Endothelial cell of umbilical vein (primary cell): ENCODE results near the gene PPFIBP2. TPM values are rescaled to one million over a fixed set of nuclear protein-coding genes. Genes with fewer than 3 reads are reported as not detected.

Experiments
- BruUV-seq: library from RNA; stranded (reverse); fragments of 400-500 nt; replicated peaks from 2 replicates; lab custom pipeline; 2021; lab: Mats Ljungman, UMichigan
- CTCF ChIA-PET: fragments of 300-600, 350-600 bp; sonication (Branson Sonifier 250); formaldehyde crosslinking; loops from one replicate; lab custom pipeline; 2021; ENCODE audit warnings: antibody characterized with exemption, inconsistent platforms; lab: Charles Lee
- POLR2A ChIA-PET: fragments of 300-600, 350-600 bp; sonication (Branson Sonifier 250); formaldehyde crosslinking; loops from one replicate; lab custom pipeline; 2021; ENCODE audit warnings: antibody characterized with exemption, inconsistent platforms; lab: Charles Lee
- DNase-seq: peaks from one replicate; pipeline ENCODE4 v3.0.0-alpha.2; 2011; ENCODE audit warnings: low read depth, low spot score
- FAIRE-seq: peaks from 2 replicates; lab custom pipeline; 2011; peaks lifted over from hg19 to GRCh38; lab: Jason Lieb, UNC
- H2AFZ ChIP-seq: 2 replicates; pipeline ENCODE4 v1.6.0; 2012; ENCODE audit warnings: low read depth, low read length, control low read depth, inconsistent platforms
- H3K27ac ChIP-seq: 2 replicates; pipeline ENCODE4 v1.5.1; 2011; ENCODE audit warnings: low read depth, mild to moderate bottlenecking, control low read depth, low read length, moderate library complexity; ENCODE audit not compliant: insufficient read depth
- H3K27me3 ChIP-seq, 2 experiments: 2 replicates each; pipeline versions ENCODE4 v1.6.0 to v1.6.1; 2011; ENCODE audit warnings: low read length in 2 of 2, mixed read lengths in 1 of 2; ENCODE audit not compliant: control insufficient read depth in 2 of 2, insufficient read depth in 2 of 2
- H3K36me3 ChIP-seq, 2 experiments: 2 replicates in 1 of 2; 3 replicates in 1 of 2; pipeline ENCODE4 v1.5.1; 2011; ENCODE audit warnings: low read length in 2 of 2, mild to moderate bottlenecking in 1 of 2, moderate library complexity in 1 of 2; ENCODE audit not compliant: control insufficient read depth in 2 of 2, insufficient read depth in 2 of 2; ENCODE audit errors: extremely low read depth in 1 of 2
- H3K4me1 ChIP-seq: 3 replicates; pipeline ENCODE4 v1.5.1; 2011; ENCODE audit warnings: mild to moderate bottlenecking, low read length; ENCODE audit not compliant: control insufficient read depth, insufficient read depth; ENCODE audit errors: extremely low read depth
- H3K4me2 ChIP-seq: 2 replicates; pipeline ENCODE4 v1.6.1; 2011; ENCODE audit warnings: low read length, control low read depth, mixed read lengths; ENCODE audit not compliant: insufficient read depth
- H3K4me3 ChIP-seq, 3 experiments: fragments of 200-600 bp in 1 of 3; sonication (generic), shearing (Covaris generic) in 1 of 3; replicated peaks in 1 of 3; 2 replicates each; pipeline ENCODE4 v1.5.1; 2011 to 2016; ENCODE audit warnings: control low read depth in 3 of 3, low read length in 3 of 3, mild to moderate bottlenecking in 2 of 3, inconsistent platforms in 1 of 3, low read depth in 1 of 3, moderate library complexity in 1 of 3; ENCODE audit not compliant: insufficient read depth in 1 of 3
- H3K79me2 ChIP-seq: 2 replicates; pipeline ENCODE4 v1.6.0; 2012; ENCODE audit warnings: low read length, inconsistent platforms; ENCODE audit not compliant: control insufficient read depth, insufficient read depth
- H3K9ac ChIP-seq: replicated peaks from 2 replicates; pipeline ENCODE3; 2011; ENCODE audit warnings: low read length, control low read depth; ENCODE audit not compliant: insufficient read depth; ENCODE audit errors: extremely low read depth
- H3K9me1 ChIP-seq: replicated peaks from 3 replicates; pipeline ENCODE4 v1.6.0; 2011; ENCODE audit warnings: mild to moderate bottlenecking, low read length; ENCODE audit not compliant: control insufficient read depth, insufficient read depth; ENCODE audit errors: extremely low read depth
- H3K9me3 ChIP-seq: replicated peaks from 2 replicates; pipeline ENCODE4 v1.5.1; 2012; ENCODE audit warnings: low read length, inconsistent platforms; ENCODE audit not compliant: control insufficient read depth, insufficient read depth
- H4K20me1 ChIP-seq: replicated peaks from 2 replicates; pipeline ENCODE3; 2011; ENCODE audit warnings: mild to moderate bottlenecking, low read length; ENCODE audit not compliant: control insufficient read depth, insufficient read depth; ENCODE audit errors: extremely low read depth
- EZH2 ChIP-seq: IDR thresholded peaks from 2 replicates; pipeline ENCODE4 v1.6.1; 2012; ENCODE audit warnings: borderline replicate concordance, low read depth, mild to moderate bottlenecking, moderate library complexity, low read length, inconsistent platforms; ENCODE audit not compliant: severe bottlenecking
- FOS ChIP-seq: IDR thresholded peaks from 2 replicates; pipeline ENCODE4 v1.6.1; 2011; ENCODE audit warnings: mild to moderate bottlenecking, low read length, moderate library complexity, borderline replicate concordance; ENCODE audit not compliant: insufficient read depth
- GATA2 ChIP-seq: IDR thresholded peaks from 2 replicates; pipeline ENCODE4 v1.7.0; 2011; ENCODE audit warnings: low read depth, mild to moderate bottlenecking, moderate library complexity, mixed read lengths, low read length; ENCODE audit not compliant: insufficient read length, insufficient read depth
- JUN ChIP-seq: IDR thresholded peaks from 2 replicates; pipeline ENCODE4 v1.6.1; 2011; ENCODE audit warnings: borderline replicate concordance, low read depth; ENCODE audit not compliant: insufficient read length, insufficient read depth
- MAX ChIP-seq: IDR thresholded peaks from 2 replicates; pipeline ENCODE4 v1.6.1; 2011; ENCODE audit not compliant: insufficient read depth, insufficient read length
- MYC ChIP-seq: IDR thresholded peaks from one replicate; pipeline ENCODE4 v1.6.1; 2011; ENCODE audit warnings: mild to moderate bottlenecking, low read depth, low read length
- POLR2A ChIP-seq: IDR thresholded peaks from 2 replicates; pipeline ENCODE4 v1.6.1; 2012; ENCODE audit warnings: low read depth, mild to moderate bottlenecking, control low read depth, low read length
- POLR2AphosphoS5 ChIP-seq: IDR thresholded peaks from 2 replicates; pipeline ENCODE4 v1.6.1; 2012; ENCODE audit warnings: low read depth, mild to moderate bottlenecking, control low read depth, low read length, moderate library complexity; ENCODE audit not compliant: insufficient read depth
- dilution Hi-C: fragments of 300-500 bp; cut with MboI; formaldehyde crosslinking; loops from one replicate; pipeline ENCODE4 v1.15.0; 2019; ENCODE audit warnings: low sequenced_read_pairs; ENCODE audit not compliant: extremely low pct_ligation_motif_present
- intact Hi-C: fragments of 100-400 bp; cut with micrococcal nuclease; formaldehyde crosslinking; loops from one replicate; pipeline ENCODE4 v1.10.0; 2022
- polyA plus RNA-seq, 4 experiments: library from polyadenylated mRNA; depleted of rRNA in 3 of 4; stranded (reverse) in 3 of 4; unstranded in 1 of 4; fragments of >200 nt; gene quantifications; 2 replicates each; pipeline versions ENCODE4 v1.2.1 to v1.2.3, GENCODE V29; 2011 to 2012; ENCODE audit warnings: missing spikeins in 1 of 4
- total RNA-seq: library from RNA; stranded (reverse); gene quantifications from 2 replicates; pipeline ENCODE4 v1.2.3, GENCODE V29; 2021
- TF ChIP-seq, protein P1 (sequence below), 2 donors: IDR thresholded peaks; 1 replicate in 1 of 2; 2 replicates in 1 of 2; pipeline ENCODE4 v1.5.1; 2011; ENCODE audit warnings: low read length in 2 of 2, mild to moderate bottlenecking in 2 of 2, moderate library complexity in 2 of 2, control low read depth in 1 of 2, inconsistent platforms in 1 of 2, low read depth in 1 of 2; ENCODE audit not compliant: insufficient read depth in 1 of 2; ENCODE audit errors: extremely low read depth in 1 of 2

PPFIBP2 gene
- total and polyA plus RNA-seq, 2 donors (not counting 3 experiments of a cell fraction or from before 2014, with no cell fraction given), result 1.3 to 4.0 TPM

- Histone ChIP-seq H3K79me2 (no peaks in the 10 kb centered on the region), H3K27me3 (peaks cover 28 to 30% of the 10 kb centered on the region in 2 experiments), H4K20me1 (no peaks in the 10 kb centered on the region), H3K4me1 (no peaks in the 10 kb centered on the region), H3K9ac (no peak overlapping the region), H3K9me3 (no peaks in the 10 kb centered on the region), H2AFZ (no peak overlapping the region), H3K36me3 (no peaks in the 10 kb centered on the region), H3K4me2 (no peak overlapping the region), H3K27ac (no peak overlapping the region), H3K9me1 (no peaks in the 10 kb centered on the region), H3K4me3 (no peak overlapping the region)
- dilution Hi-C loops, result no loop called here
- intact Hi-C loops, result loop anchor here (10.0 kb wide), 2 partner anchors 252 to 398 kb away; no protein-coding TSS in a partner anchor
- ChIA-PET CTCF (interaction anchor here (1.0 to 2.3 kb wide), 2 partner anchors 24 to 597 kb away, joined by 3 to 5 read pairs; no protein-coding TSS in a partner anchor), POLR2A (no interaction called here)
- FAIRE-seq (no peak), DNase-seq (no peak)
- no TSS peak for BruUV-seq
- TF ChIP-seq MYC, result no peak
- TF ChIP-seq MAX, result no peak
- no peak for TF ChIP-seq GATA2
- TF ChIP-seq, protein P1, sequence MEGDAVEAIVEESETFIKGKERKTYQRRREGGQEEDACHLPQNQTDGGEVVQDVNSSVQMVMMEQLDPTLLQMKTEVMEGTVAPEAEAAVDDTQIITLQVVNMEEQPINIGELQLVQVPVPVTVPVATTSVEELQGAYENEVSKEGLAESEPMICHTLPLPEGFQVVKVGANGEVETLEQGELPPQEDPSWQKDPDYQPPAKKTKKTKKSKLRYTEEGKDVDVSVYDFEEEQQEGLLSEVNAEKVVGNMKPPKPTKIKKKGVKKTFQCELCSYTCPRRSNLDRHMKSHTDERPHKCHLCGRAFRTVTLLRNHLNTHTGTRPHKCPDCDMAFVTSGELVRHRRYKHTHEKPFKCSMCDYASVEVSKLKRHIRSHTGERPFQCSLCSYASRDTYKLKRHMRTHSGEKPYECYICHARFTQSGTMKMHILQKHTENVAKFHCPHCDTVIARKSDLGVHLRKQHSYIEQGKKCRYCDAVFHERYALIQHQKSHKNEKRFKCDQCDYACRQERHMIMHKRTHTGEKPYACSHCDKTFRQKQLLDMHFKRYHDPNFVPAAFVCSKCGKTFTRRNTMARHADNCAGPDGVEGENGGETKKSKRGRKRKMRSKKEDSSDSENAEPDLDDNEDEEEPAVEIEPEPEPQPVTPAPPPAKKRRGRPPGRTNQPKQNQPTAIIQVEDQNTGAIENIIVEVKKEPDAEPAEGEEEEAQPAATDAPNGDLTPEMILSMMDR (IDR thresholded peaks at IDR 0.05; ENCODE audit: extremely low read depth in 1 of 2, insufficient read depth in 1 of 2, low read depth in 1 of 2, low read length in 2 of 2), result no peak
- no peak for TF ChIP-seq POLR2A
- TF ChIP-seq EZH2, result no peak
- no peak for TF ChIP-seq FOS
- TF ChIP-seq POLR2AphosphoS5, result no peak
- TF ChIP-seq JUN, result no peak
Observed at GRCh38 chr11:7696424-7696823, 182.6 kb downstream of the PPFIBP2 start.

Other genes with a start within 250 kb of the PPFIBP2 start
- not detected in 2 replicates for gene OLFML1, start 28.5 kb upstream of the PPFIBP2 start, total RNA-seq
- gene OLFML1, start 28.5 kb upstream of the PPFIBP2 start, polyA plus RNA-seq, result not detected in 2 replicates
- gene CYB5R2, start 159.5 kb downstream of the PPFIBP2 start, total RNA-seq, result 4.2 and 4.8 TPM in 2 replicates
- 5.0 TPM in 2 replicates for gene CYB5R2, start 159.5 kb downstream of the PPFIBP2 start, polyA plus RNA-seq
- gene OVCH2, start 192.5 kb downstream of the PPFIBP2 start, total RNA-seq, result not detected in 2 replicates
- gene OVCH2, start 192.5 kb downstream of the PPFIBP2 start, polyA plus RNA-seq, result not detected in 2 replicates